Natural killer cell (primary cell): ENCODE results near the gene ZNF184. TPM values are rescaled to one million over a fixed set of nuclear protein-coding genes. Genes with fewer than 3 reads are reported as not detected.

Source experiments
- ATAC-seq, 3 donors: fragments of 150-1000 bp in 2 of 3; fragments of 200-7000 bp in 1 of 3; cut with Tn5 transposase; 1 replicate in 1 of 3; 2 replicates in 2 of 3; pipeline ENCODE4 v1.10.0; 2021; ENCODE audit warnings: mild to moderate bottlenecking in 2 of 3, moderate library complexity in 2 of 3
- DNase-seq, 2 donors: peaks; one replicate each; pipeline versions ENCODE4 v3.0.0 to v3.0.0-alpha.2; 2013 to 2021; ENCODE audit warnings: mixed read lengths in 1 of 2
- H3K27ac ChIP-seq: one replicate; pipeline ENCODE4 v1.5.1; 2013; ENCODE audit warnings: mild to moderate bottlenecking, low read length
- H3K27me3 ChIP-seq: one replicate; pipeline ENCODE4 v1.6.1; 2013; ENCODE audit warnings: low read length; ENCODE audit not compliant: control insufficient read depth, insufficient read depth
- H3K36me3 ChIP-seq: one replicate; pipeline ENCODE4 v1.6.1; 2013; ENCODE audit warnings: low read length; ENCODE audit not compliant: control insufficient read depth, insufficient read depth
- H3K4me1 ChIP-seq: one replicate; pipeline ENCODE4 v1.6.1; 2013; ENCODE audit warnings: low read length; ENCODE audit not compliant: control insufficient read depth, insufficient read depth
- H3K4me3 ChIP-seq: one replicate; pipeline ENCODE4 v1.5.1; 2013; ENCODE audit warnings: low read length
- H3K9me3 ChIP-seq: one replicate; pipeline ENCODE4 v1.6.1; 2013; ENCODE audit warnings: low read length; ENCODE audit not compliant: control insufficient read depth, insufficient read depth
- H3K27ac Mint-ChIP-seq, 2 donors: one replicate each; pipeline ENCODE4 v1.8.0; 2022; ENCODE audit warnings: mild to moderate bottlenecking in 2 of 2, mixed read lengths in 2 of 2, moderate library complexity in 1 of 2
- H3K27me3 Mint-ChIP-seq, 2 donors: one replicate each; pipeline ENCODE4 v1.8.0; 2022; ENCODE audit warnings: low read depth in 2 of 2, mixed read lengths in 2 of 2
- H3K36me3 Mint-ChIP-seq: one replicate; pipeline ENCODE4 v1.8.0; 2022; ENCODE audit warnings: mixed read lengths
- H3K4me1 Mint-ChIP-seq, 2 donors: one replicate each; pipeline ENCODE4 v1.8.0; 2022; ENCODE audit warnings: mixed read lengths in 2 of 2
- H3K4me3 Mint-ChIP-seq: one replicate; pipeline ENCODE4 v1.8.0; 2022; ENCODE audit warnings: mild to moderate bottlenecking, moderate library complexity, mixed read lengths
- H3K9me3 Mint-ChIP-seq, 2 donors: one replicate each; pipeline ENCODE4 v1.8.0; 2022; ENCODE audit warnings: mixed read lengths in 2 of 2
- WGBS: methylation state at CpG from one replicate; pipeline ENCODE4 v1.1.7; 2013; ENCODE audit warnings: missing lambda C conversion rate; ENCODE audit not compliant: insufficient coverage; 5-methylcytosine and 5-hydroxymethylcytosine counted together
- intact Hi-C: fragments of 100-400 bp; cut with micrococcal nuclease; formaldehyde crosslinking; loops from one replicate; pipeline ENCODE4 v1.14.2; 2022
- total RNA-seq, 4 donors: library from RNA; stranded (reverse); fragments of 120-200 nt in 1 of 4; gene quantifications; one replicate each; pipeline versions ENCODE4 v1.2.3 to v1.2.4, GENCODE V29; 2013 to 2022
- TF ChIP-seq, protein P1 (sequence below): fragments of 200-600 bp; IDR thresholded peaks from one replicate; pipeline ENCODE4 v1.8.0; 2022; ENCODE audit warnings: antibody characterized with exemption

Gene ZNF184
- total RNA-seq, 3 donors from 2014 or later (not counting 1 experiment from before 2014, with no cell fraction given) = 12.8 to 21.7 (median 16.2) TPM

DNA sequence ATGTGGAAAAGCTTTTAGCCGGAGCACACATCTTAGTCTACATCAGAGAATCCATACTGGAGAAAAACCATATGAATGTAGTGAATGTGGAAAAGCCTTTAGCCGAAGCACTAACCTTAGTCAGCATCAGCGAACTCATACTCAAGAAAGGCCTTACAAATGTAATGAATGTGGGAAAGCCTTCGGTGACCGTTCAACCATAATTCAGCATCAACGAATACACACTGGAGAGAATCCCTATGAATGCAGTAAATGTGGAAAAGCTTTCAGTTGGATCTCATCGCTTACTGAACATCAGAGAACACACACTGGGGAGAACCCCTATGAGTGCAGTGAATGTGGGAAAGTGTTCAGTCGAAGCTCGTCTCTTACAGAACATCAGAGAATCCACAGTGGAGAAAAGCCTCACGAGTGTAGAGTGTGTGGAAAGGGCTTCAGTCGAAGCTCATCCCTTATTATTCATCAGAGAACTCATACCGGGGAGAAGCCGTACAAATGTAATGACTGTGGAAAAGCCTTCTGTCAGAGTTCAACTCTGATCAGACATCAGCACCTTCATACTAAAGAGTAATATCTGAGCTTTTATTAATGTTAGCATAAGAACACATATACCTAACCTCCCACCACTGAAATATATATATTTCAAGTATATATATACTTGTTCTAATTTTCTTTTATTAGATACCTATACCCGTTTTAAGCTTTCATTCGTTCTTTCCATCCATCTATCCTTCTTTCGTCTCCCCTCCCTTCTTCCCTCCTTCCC, 71.8 kb downstream of the ZNF184 start:
- Mint-ChIP-seq H3K4me1 (no peaks in the 10 kb centered on the region), H3K9me3 (peaks cover 13 to 28% of the 10 kb centered on the region in 2 donors), H3K4me3 (no peak overlapping the region), H3K27ac (no peak overlapping the region), H3K27me3 (peaks cover 0 to 23% of the 10 kb centered on the region in 2 donors), H3K36me3 (peaks cover 27% of the 10 kb centered on the region)
- Histone ChIP-seq H3K27me3 (no peaks in the 10 kb centered on the region), H3K27ac (no peak overlapping the region), H3K4me1 (no peaks in the 10 kb centered on the region), H3K9me3 (peaks cover 25% of the 10 kb centered on the region), H3K4me3 (no peak overlapping the region), H3K36me3 (no peaks in the 10 kb centered on the region)
- intact Hi-C loops = no loop called here
- ATAC-seq (no peak), DNase-seq (no peak)
- TF ChIP-seq, protein P1, sequence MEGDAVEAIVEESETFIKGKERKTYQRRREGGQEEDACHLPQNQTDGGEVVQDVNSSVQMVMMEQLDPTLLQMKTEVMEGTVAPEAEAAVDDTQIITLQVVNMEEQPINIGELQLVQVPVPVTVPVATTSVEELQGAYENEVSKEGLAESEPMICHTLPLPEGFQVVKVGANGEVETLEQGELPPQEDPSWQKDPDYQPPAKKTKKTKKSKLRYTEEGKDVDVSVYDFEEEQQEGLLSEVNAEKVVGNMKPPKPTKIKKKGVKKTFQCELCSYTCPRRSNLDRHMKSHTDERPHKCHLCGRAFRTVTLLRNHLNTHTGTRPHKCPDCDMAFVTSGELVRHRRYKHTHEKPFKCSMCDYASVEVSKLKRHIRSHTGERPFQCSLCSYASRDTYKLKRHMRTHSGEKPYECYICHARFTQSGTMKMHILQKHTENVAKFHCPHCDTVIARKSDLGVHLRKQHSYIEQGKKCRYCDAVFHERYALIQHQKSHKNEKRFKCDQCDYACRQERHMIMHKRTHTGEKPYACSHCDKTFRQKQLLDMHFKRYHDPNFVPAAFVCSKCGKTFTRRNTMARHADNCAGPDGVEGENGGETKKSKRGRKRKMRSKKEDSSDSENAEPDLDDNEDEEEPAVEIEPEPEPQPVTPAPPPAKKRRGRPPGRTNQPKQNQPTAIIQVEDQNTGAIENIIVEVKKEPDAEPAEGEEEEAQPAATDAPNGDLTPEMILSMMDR = no peak
- 97% methylated on average over 12 of the region's 16 CpGs for WGBS

Other genes starting within 250 kb of the ZNF184 start
- 1 to 10 TPM in 1 of 3 donors, not detected in 2; 2.0 TPM for gene PRSS16, start 225.4 kb downstream of the ZNF184 start, total RNA-seq
- not detected for gene POM121L2, start 160.8 kb downstream of the ZNF184 start, total RNA-seq
- under 1 TPM; 0.18 to 0.83 (median 0.19) TPM for gene ZNF391, start 84.3 kb downstream of the ZNF184 start, total RNA-seq